ENCODE data around the gene ATP8B4. TPM values are rescaled to one million over a fixed set of nuclear protein-coding genes. Genes with fewer than 3 reads are reported as not detected.

ATP8B4 gene
- total RNA-seq, 2 experiments from 2014 or later, result 2.0 to 2.9 TPM

- Mint-ChIP-seq H3K27ac (no peak overlapping the region), H3K27me3 (ENCODE audit: low read depth) (peaks cover 15% of the 10 kb centered on the region), H3K4me3 (no peak overlapping the region), H3K4me1 (ENCODE audit: low read depth) (no peaks in the 10 kb centered on the region), H3K9me3 (no peaks in the 10 kb centered on the region), H3K36me3 (ENCODE audit: low read depth) (no peaks in the 10 kb centered on the region)
- no peak for DNase-seq
- intact Hi-C loops (cut with micrococcal nuclease), result no loop called here
- CTCF ChIA-PET, result interaction anchor here (1.2 kb wide), 1 partner anchor 135 kb away, joined by 3 read pairs; no protein-coding TSS in a partner anchor
These were observed 63.7 kb downstream of the ATP8B4 start for GRCh38 chr15:50055332-50055731.

DNA sequence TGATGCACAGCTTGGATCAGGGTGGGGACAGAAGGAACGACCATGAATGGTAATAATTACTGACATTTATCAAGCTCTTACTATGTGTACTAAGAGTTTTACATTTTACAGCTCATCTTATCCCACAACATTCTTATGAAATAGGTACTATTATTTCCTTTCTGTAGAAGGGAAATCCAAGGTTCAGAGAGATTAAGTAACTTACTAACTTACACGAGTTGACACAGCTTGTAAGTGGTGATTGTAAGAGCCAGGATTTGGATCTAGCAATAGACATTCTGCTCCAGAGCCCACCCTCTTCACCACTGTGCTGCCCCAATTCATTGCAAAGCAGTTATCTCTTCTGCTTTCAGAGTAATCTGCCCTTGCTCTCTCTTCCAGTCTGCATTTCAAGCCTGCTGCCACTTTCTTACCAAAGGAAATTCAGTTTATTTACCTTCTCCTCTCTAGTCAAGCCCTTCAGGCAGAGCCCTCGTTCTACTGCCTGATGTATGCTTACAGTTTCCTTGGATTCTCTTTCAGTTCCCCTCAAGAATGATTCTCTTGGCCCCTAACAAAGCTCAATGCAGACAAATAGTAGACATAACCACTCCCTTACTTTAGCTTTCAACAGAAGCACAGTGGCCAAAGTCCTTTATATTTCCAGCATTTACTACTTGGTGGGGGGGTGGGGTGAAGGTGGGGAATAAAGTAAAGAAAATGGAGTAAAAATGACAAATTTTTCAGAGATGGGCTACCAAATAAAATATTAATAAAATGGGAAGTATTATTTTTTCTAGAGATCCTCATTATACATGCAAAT lies 65.8 kb downstream of the ATP8B4 start:
- no peaks in the 10 kb centered on the region for H3K36me3 Mint-ChIP-seq (ENCODE audit: low read depth)
- H3K27ac Mint-ChIP-seq, result no peak overlapping the region
- no peak for DNase-seq
- intact Hi-C loops (cut with micrococcal nuclease), result loop anchor here (5.0 kb wide), 1 partner anchor 1191 kb away; no protein-coding TSS in a partner anchor
- CTCF ChIA-PET, result interaction anchor here (1.2 kb wide), 1 partner anchor 262 kb away, joined by 3 read pairs; no protein-coding TSS in a partner anchor
- no peak overlapping the region for H3K4me3 Mint-ChIP-seq
- H3K9me3 Mint-ChIP-seq, result no peaks in the 10 kb centered on the region
- peaks cover 16% of the 10 kb centered on the region for H3K27me3 Mint-ChIP-seq (ENCODE audit: low read depth)
- no peaks in the 10 kb centered on the region for H3K4me1 Mint-ChIP-seq (ENCODE audit: low read depth)

DNA sequence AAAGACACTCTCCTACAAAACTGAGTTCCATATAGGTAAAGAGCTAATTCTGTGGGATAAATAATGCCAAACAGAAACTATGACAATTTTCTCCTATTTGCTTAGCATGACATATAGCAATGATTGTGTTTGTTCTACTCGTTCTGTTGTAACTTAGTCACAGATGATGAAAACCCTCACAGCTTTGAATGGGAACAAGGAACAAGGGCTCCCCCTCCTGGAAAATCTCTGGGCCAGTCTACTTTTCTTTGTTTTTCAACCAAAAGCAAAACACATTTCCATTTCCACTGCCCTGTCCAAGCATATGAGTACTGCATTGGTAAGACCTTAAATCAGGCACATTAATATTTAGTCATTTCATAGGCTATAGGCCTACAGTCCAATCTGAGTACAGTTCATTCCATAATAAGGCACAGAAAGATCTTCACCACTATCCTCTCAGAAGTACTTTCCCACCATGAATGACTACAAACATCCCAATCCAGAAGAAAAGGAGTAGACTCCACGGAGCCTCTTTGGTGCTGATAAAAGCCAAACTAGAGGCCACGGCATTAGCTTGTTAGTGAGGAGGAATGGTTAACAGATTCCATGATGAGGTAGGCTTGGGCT lies 67.1 kb downstream of the ATP8B4 start:
- H3K36me3 Mint-ChIP-seq (ENCODE audit: low read depth), result no peaks in the 10 kb centered on the region
- CTCF ChIA-PET, result interaction anchor here (0.7 to 0.8 kb wide), 2 partner anchors 80 to 580 kb away, joined by 3 to 7 read pairs; no protein-coding TSS in a partner anchor
- peak; percentile 58 for DNase-seq
- peaks cover 15% of the 10 kb centered on the region for H3K27me3 Mint-ChIP-seq (ENCODE audit: low read depth)
- no peak overlapping the region for H3K4me3 Mint-ChIP-seq
- intact Hi-C loops (cut with micrococcal nuclease), result loop anchor here (1.0 to 5.0 kb wide), 3 partner anchors 176 to 1190 kb away; no protein-coding TSS in a partner anchor
- no peaks in the 10 kb centered on the region for H3K9me3 Mint-ChIP-seq
- no peak overlapping the region for H3K27ac Mint-ChIP-seq
- H3K4me1 Mint-ChIP-seq (ENCODE audit: low read depth), result peaks cover 2% of the 10 kb centered on the region

- no peaks in the 10 kb centered on the region for H3K9me3 Mint-ChIP-seq
These were observed 67.9 kb downstream of the ATP8B4 start for GRCh38 chr15:50050986-50051743.

GRCh38 chr15:50049871-50050270 lies 69.2 kb downstream of the ATP8B4 start:
- intact Hi-C loops (cut with micrococcal nuclease), result loop anchor here (2.0 to 5.0 kb wide), 2 partner anchors 813 to 1188 kb away; no protein-coding TSS in a partner anchor
- DNase-seq, result no peak
- H3K36me3 Mint-ChIP-seq (ENCODE audit: low read depth), result no peaks in the 10 kb centered on the region
- CTCF ChIA-PET, result no interaction called here
- H3K4me3 Mint-ChIP-seq, result no peak overlapping the region
- no peak overlapping the region for H3K27ac Mint-ChIP-seq
- H3K4me1 Mint-ChIP-seq (ENCODE audit: low read depth), result peaks cover 11% of the 10 kb centered on the region
- no peaks in the 10 kb centered on the region for H3K9me3 Mint-ChIP-seq
- H3K27me3 Mint-ChIP-seq (ENCODE audit: low read depth), result peaks cover 8% of the 10 kb centered on the region

More at GRCh38 chr15:50050986-50051743, 67.9 kb downstream of the ATP8B4 start:
- no peak for DNase-seq
- CTCF ChIA-PET, result interaction anchor here (0.7 to 0.8 kb wide), 2 partner anchors 80 to 580 kb away, joined by 3 to 7 read pairs; no protein-coding TSS in a partner anchor
- H3K36me3 Mint-ChIP-seq (ENCODE audit: low read depth), result no peaks in the 10 kb centered on the region
- intact Hi-C loops (cut with micrococcal nuclease), result loop anchor here (1.0 to 5.0 kb wide), 3 partner anchors 175 to 1189 kb away; no protein-coding TSS in a partner anchor
- peaks cover 15% of the 10 kb centered on the region for H3K27me3 Mint-ChIP-seq (ENCODE audit: low read depth)
- H3K4me1 Mint-ChIP-seq (ENCODE audit: low read depth), result peaks cover 6% of the 10 kb centered on the region
- no peak overlapping the region for H3K27ac Mint-ChIP-seq
- H3K4me3 Mint-ChIP-seq, result no peak overlapping the region

DNA sequence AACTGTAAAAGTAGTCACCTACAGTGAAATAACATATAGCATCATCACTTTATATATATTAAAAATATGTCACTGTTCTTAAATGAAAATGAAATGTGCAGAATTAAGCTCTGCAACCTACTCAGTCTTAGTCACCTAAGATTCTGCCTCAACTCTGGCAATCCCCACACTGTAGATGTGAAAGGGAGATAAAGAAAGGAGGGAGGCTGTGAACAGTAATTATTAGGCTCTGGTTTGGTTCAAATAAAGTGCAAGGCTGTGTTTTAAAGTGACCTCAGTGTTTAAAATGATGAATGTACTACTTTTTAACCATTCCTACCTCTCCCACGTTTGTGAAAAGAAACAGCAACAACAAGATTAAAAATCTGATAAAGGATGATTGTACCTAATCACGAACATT lies 72.2 kb downstream of the ATP8B4 start:
- H3K4me3 Mint-ChIP-seq, result no peak overlapping the region
- CTCF ChIA-PET, result interaction anchor here (1.1 kb wide), 1 partner anchor 11 kb away, joined by 3 read pairs; no protein-coding TSS in a partner anchor
- intact Hi-C loops (cut with micrococcal nuclease), result loop anchor here (1.0 kb wide), 1 partner anchor 88 kb away; no protein-coding TSS in a partner anchor
- no peak overlapping the region for H3K27ac Mint-ChIP-seq
- peaks cover 6% of the 10 kb centered on the region for H3K27me3 Mint-ChIP-seq (ENCODE audit: low read depth)
- H3K36me3 Mint-ChIP-seq (ENCODE audit: low read depth), result no peaks in the 10 kb centered on the region
- H3K9me3 Mint-ChIP-seq, result peaks cover 9% of the 10 kb centered on the region
- no peak for DNase-seq
- peaks cover 11% of the 10 kb centered on the region for H3K4me1 Mint-ChIP-seq (ENCODE audit: low read depth)

DNA sequence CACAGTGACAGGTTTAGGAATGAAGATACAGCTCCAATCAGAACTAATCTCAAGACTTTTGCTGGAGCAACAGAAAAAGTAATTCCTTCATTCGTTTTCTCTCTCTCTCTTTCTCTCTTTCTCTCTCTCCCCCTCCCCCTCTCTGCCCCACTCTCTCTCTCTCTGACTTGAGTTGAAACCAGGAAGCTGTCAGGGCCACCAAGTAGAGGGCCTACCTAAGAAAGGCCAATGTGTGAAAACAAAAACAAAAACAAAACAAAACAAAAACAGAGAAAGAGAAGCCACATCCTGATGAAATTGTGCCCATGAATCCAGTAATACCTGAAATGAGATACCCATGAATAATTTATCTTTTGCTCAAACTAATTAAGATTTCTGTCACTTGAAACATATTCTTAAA lies 72.9 kb downstream of the ATP8B4 start:
- Mint-ChIP-seq H3K4me1 (ENCODE audit: low read depth) (peaks cover 11% of the 10 kb centered on the region), H3K27me3 (ENCODE audit: low read depth) (peaks cover 5% of the 10 kb centered on the region), H3K4me3 (no peak overlapping the region), H3K9me3 (peaks cover 9% of the 10 kb centered on the region), H3K27ac (no peak overlapping the region), H3K36me3 (ENCODE audit: low read depth) (no peaks in the 10 kb centered on the region)
- intact Hi-C loops (cut with micrococcal nuclease), result loop anchor here (1.0 kb wide), 1 partner anchor 89 kb away; no protein-coding TSS in a partner anchor
- CTCF ChIA-PET, result interaction anchor here (1.1 kb wide), 1 partner anchor 11 kb away, joined by 3 read pairs; no protein-coding TSS in a partner anchor
- DNase-seq, result no peak

DNA sequence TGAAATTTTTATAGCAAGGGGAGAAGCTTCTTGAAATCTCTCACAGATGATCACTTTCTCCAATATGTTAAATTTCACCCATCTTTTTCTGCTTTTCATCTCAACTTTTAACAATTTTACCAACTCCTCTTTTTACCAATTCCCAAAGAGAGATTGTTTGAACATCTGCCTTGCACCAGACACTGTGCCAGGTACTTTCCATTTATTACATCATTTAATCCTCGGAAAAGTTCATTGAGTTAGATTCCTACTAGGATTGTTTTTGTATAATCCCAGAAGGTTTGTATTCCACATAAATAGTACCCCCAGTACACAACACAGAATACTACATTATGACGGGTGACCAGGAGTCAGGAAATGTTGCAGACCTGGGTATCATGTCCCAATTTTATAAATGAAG lies 74.1 kb downstream of the ATP8B4 start:
- Mint-ChIP-seq H3K27me3 (ENCODE audit: low read depth) (peaks cover 3% of the 10 kb centered on the region), H3K4me3 (no peak overlapping the region), H3K36me3 (ENCODE audit: low read depth) (no peaks in the 10 kb centered on the region), H3K27ac (no peak overlapping the region), H3K4me1 (ENCODE audit: low read depth) (peaks cover 11% of the 10 kb centered on the region), H3K9me3 (peaks cover 9% of the 10 kb centered on the region)
- intact Hi-C loops (cut with micrococcal nuclease), result no loop called here
- CTCF ChIA-PET, result no interaction called here
- no peak for DNase-seq

DNA sequence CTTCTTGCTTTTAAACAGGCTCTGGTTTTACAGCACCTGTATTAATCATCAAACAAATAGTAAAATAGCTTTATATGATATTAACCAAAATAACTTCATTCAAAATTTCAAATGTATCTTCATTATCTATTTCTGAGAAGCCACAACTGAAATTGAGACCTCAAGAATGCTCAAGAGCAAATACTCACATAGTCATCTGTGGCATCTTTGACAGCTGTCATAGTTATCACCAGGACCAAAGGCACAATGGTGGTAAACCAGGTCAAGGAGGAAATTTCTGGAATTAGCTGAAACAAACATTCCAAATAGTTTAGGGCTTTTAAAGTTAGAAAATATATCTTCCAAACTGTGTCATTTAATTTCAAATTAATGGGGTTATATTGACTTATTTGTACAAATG lies 74.6 kb downstream of the ATP8B4 start:
- Mint-ChIP-seq H3K4me1 (ENCODE audit: low read depth) (peaks cover 11% of the 10 kb centered on the region), H3K27me3 (ENCODE audit: low read depth) (peaks cover 3% of the 10 kb centered on the region), H3K36me3 (ENCODE audit: low read depth) (no peaks in the 10 kb centered on the region), H3K4me3 (no peak overlapping the region), H3K27ac (no peak overlapping the region), H3K9me3 (peaks cover 9% of the 10 kb centered on the region)
- intact Hi-C loops (cut with micrococcal nuclease), result no loop called here
- CTCF ChIA-PET, result no interaction called here
- no peak for DNase-seq

DNA sequence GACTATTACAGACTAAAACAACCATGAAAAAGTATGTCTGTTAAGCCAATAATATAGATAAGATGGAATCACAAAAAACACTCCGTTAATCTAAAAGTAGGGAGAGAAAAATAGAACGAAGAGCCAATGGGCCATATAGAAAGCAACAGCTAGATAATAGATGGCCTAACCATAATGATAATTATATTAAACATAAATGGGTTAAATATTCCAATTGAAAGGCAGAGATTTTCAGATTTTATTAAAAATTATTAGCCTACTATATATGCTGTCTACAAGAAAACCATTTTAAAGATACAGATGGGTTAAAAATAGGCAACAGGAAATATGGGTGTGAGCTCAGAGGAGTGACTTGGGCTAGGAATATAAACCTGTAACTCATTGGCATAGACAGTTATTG lies 76.3 kb downstream of the ATP8B4 start:
- DNase-seq, result no peak
- Mint-ChIP-seq H3K9me3 (peaks cover 9% of the 10 kb centered on the region), H3K27ac (no peak overlapping the region), H3K27me3 (ENCODE audit: low read depth) (peaks cover 11% of the 10 kb centered on the region), H3K4me3 (no peak overlapping the region), H3K4me1 (ENCODE audit: low read depth) (peaks cover 11% of the 10 kb centered on the region), H3K36me3 (ENCODE audit: low read depth) (no peaks in the 10 kb centered on the region)
- CTCF ChIA-PET, result no interaction called here
- intact Hi-C loops (cut with micrococcal nuclease), result no loop called here

DNA sequence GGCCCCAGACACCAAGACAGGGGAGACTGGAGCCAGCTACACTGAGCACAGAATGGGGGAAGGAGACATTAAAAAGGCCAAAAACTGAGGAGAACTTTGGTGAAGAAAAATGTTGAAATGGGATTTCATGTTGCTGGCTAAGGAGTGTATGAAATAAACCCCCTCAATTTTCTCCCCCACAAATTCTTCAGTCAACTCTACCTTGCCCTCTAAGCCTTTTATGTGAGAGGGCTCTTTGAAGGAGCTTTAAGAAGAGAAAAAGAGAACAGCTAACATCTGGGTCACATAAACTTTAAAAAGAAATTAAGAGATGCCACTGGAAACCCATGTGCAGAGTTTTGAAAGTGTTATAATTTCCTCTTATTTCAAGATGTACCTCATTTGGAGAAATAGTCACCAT lies 88.6 kb downstream of the ATP8B4 start:
- Mint-ChIP-seq H3K27ac (no peak overlapping the region), H3K4me3 (no peak overlapping the region), H3K36me3 (ENCODE audit: low read depth) (no peaks in the 10 kb centered on the region), H3K9me3 (no peaks in the 10 kb centered on the region), H3K27me3 (ENCODE audit: low read depth) (peaks cover 14% of the 10 kb centered on the region), H3K4me1 (ENCODE audit: low read depth) (no peaks in the 10 kb centered on the region)
- CTCF ChIA-PET, result no interaction called here
- intact Hi-C loops (cut with micrococcal nuclease), result no loop called here
- DNase-seq, result no peak

GRCh38 chr15:50028326-50028725 lies 90.7 kb downstream of the ATP8B4 start:
- intact Hi-C loops (cut with micrococcal nuclease), result no loop called here
- Mint-ChIP-seq H3K4me1 (ENCODE audit: low read depth) (no peaks in the 10 kb centered on the region), H3K27ac (no peak overlapping the region), H3K36me3 (ENCODE audit: low read depth) (no peaks in the 10 kb centered on the region), H3K9me3 (no peaks in the 10 kb centered on the region), H3K4me3 (no peak overlapping the region), H3K27me3 (ENCODE audit: low read depth) (peaks cover 14% of the 10 kb centered on the region)
- CTCF ChIA-PET, result no interaction called here
- DNase-seq, result no peak

Measured in activated naive CD4-positive, alpha-beta T cell treated with anti-CD3 and anti-CD28 coated beads for 36 hours (primary cell).